ENCODE data around the gene DZIP3.
"Not testable (repeated sequence)": the region's sequence is repeated elsewhere in the genome, so short reads cannot be mapped to it uniquely, and the experiment has no call there.

DZIP3 gene

DNA sequence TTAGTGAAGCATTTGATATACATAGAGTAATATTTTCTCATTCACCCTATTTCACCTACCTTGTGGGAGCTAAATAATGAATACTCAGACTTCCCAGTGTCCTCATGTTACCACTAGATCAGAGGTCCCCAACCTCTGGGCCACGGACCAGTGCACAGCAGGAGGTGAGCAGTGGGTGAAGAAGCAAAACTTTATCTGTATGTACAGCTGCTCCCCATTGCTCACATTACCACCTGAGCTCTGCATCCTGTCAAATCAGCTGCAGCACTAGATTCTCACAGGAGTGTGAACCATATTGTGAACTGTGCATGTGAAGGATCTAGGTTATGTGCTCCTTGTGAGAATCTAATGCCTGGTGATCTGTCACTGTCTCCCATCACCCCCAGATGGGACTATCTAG lies 88.3 kb downstream of the DZIP3 start:
- DNase-seq (ENCODE audit: low read depth in 2 of 2, low spot score in 1 of 2) = no peak

DNA sequence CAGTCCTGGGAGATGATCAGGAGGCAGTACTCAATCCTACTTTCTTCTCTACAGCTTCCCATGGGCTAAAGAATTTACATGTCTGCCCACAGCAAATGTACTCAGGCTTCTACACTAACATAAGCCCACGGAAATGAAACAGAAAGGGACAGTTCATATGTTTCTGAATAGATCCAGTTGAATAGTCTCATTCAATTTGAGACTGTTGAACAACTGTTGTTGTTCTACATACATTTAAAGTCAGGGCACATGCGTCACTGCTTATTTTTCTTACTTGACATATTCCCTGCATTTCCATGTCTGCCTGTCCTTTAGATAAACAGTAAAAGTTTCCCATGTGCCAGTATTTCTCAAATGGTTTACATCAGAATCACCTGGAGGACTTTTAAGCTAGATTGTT lies 102.8 kb downstream of the DZIP3 start:
- DNase-seq (ENCODE audit: low read depth in 2 of 2, low spot score in 1 of 2) = not testable (repeated sequence)

DNA sequence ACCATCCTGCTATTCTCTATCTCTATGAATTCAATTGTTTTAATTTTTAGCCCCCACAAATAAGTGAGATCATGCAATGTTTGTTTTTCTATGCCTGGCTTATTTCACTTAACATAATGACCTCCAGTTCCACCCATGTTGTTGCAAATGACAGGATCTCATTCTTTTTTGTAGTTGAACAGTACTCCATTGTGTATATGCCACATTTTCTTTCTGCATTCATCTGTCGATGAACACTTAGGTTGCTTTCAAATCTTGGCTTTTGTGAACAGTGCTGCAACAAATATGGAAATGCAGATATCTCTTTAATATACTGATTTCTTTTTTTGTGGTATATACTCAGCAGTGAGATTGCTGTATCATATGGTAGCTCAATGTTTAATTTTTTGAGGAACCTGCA lies 108.9 kb downstream of the DZIP3 start:
- no peak for DNase-seq (ENCODE audit: low read depth in 2 of 2, low spot score in 1 of 2)

DNA sequence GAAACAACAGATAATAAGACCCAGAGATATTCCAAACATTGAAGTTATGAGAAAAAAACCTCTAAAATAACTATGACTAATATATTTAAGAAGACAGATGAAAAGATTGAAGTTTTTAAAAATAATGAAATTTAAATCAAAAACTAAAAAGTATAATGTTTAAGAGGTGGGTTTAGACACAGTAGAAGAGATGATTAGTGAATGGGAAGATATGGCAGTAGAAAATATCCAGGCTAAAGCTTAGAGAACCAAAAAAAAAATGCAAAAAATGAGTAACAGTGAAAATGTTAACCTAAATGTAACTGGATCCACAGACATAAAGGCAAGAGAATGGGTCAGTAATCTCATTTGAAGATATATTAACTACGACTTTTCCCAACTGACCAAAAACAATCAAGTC lies 115.5 kb downstream of the DZIP3 start:
- no peak for DNase-seq (ENCODE audit: low read depth in 2 of 2, low spot score in 1 of 2)

DNA sequence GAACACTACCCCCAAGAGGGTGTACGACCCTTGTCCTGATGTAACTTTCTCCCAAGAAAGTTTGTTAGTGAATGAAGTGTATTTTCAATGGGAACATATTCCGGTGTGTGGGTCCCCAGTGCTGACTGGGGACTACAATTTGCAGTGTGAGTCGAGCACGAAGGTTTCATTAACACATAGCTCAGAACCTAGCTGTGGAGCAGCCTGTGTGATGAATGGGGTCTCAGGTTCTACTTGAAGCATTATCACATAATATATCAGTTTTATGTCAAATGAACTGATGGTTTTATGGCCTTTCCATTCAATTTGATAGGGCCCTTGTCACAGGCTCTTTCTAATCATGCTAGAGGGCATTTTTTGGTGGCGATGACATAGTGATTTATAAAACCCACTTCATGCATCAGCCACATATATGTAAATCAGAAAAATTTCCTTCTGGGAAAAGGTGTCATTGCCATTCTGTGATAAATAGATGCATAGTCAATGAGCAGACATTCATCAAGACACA lies 123.5 kb downstream of the DZIP3 start:
- DNase-seq (ENCODE audit: low read depth in 2 of 2, low spot score in 1 of 2) = no peak

DNA sequence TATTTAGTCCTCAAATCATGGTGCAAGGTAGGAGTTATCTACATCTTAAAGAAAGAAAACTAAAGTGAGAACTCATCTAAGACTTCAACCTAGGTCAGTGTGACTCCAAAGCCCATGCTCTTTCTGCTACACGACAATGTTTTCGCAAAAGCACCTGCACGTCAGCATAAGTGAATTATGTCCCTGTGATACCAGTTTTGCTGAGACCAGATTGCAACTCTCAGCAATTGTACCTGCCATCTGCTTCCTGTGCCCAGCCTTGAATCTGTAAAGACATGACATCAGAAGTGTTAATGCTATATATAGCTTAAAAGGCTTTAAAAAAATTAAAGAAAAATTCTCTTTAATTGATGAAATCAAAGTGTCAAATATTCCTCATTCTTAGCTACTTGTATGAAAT lies 124.3 kb downstream of the DZIP3 start:
- DNase-seq (ENCODE audit: low read depth in 2 of 2, low spot score in 1 of 2) = no peak

DNA sequence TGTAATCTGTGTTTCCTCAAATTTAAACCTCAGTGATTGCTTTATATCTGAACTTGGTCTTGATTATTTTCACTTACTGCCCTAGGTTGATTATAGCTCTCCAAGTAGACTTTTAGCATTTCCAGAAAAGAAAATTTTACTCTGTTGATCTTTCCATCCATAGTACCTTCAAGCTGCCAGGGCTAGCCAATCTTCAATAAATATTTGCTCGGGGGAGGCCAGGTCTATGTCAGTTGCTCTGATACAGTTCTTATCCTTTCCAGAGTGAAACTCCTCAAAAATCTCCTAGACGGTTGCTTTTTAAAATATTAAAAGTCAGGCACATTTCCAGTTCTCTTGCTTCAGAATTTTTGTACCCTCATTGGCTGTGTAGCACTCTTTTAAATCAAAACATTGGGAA lies 128.9 kb downstream of the DZIP3 start:
- no peak for DNase-seq (ENCODE audit: low read depth in 2 of 2, low spot score in 1 of 2)

DNA sequence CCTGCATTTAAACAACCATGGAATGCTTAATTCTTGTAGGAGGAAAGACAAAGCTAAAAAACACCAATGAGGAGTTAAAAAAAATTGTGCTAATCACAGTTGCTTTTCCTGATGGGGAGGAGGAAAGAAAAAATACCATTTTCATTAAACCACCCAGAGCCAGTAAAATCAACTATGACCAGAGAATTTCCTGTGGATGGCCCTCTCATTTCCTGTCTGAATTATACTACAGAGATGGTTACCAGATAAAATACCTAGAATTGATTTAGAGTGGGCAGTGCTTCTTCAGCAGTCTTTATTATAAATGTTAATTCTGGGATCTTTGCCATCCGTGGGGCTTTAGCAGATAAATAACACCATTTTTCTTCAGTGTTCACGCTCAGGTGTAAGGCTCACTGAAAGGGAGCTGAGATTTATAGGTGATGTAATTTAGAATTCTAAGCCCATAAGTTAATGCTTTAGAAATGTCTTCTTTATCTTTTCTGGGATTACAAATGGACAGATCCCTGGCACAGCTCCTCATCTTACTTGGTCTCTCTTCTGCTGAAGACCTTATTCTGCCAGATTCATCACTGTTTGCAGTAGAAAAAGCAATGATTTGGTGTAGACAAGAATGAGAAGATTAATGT lies 129.8 kb downstream of the DZIP3 start:
- DNase-seq (ENCODE audit: low read depth in 2 of 2, low spot score in 1 of 2) = no peak

DNA sequence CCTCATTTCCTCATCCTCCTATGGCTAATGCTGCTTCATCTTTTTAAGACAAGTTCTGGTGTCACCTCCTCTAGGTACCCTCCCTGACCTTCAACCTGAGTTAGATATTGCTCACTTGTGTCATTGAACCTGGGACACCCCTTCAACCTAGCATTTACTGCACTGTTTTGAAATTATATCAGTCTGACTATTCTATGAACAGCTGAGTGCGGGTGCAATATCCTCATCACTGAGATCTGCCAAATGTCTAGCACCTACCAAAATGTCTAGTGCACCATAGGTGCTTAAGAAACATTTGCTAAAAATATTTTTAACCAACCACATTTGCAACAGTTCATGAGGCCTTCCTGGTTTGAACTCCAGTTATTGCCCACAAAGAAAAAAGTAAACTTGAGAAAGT lies 133.2 kb downstream of the DZIP3 start:
- no peak for DNase-seq (ENCODE audit: low read depth in 2 of 2, low spot score in 1 of 2)

DNA sequence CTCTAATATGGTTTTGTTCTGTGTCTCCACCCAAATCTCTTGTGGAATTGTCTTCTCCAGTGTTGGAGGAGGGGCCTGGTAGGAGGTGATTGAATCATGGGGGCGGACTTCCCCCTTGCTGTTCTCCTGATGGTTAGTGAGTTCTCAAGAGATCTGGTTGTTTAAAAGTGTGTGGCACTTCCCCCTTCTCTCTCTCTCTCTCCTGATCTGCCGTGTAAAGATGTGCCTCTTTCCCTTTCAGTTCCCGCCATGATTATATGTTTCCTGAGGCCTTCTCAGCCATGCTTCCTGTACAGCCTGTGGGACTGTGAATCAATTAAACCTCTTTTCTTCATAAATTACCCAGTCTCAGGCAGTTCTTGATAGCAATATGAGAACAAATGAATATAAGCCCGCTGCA lies 134.6 kb downstream of the DZIP3 start:
- DNase-seq (ENCODE audit: low read depth in 2 of 2, low spot score in 1 of 2) = no peak

DNA sequence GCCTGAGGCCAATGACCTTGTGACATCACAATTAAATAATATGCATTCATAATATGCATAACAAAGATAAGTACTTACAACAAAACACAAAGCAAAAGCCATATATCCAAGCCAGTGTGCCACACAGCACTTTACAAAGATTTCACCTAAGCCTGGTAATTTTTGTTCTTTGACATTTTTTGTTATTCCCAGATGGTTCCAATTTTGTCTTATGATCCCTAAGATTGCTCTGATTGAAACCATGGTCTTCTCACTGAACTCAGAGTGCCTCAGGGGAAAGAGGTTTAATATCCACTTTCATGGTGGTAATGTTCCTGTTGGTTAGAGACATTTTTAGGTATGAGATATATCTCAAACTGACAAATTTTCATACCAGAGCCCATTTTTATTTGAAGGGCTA lies 138.6 kb downstream of the DZIP3 start:
- no peak for DNase-seq (ENCODE audit: low read depth in 2 of 2, low spot score in 1 of 2)

DNA sequence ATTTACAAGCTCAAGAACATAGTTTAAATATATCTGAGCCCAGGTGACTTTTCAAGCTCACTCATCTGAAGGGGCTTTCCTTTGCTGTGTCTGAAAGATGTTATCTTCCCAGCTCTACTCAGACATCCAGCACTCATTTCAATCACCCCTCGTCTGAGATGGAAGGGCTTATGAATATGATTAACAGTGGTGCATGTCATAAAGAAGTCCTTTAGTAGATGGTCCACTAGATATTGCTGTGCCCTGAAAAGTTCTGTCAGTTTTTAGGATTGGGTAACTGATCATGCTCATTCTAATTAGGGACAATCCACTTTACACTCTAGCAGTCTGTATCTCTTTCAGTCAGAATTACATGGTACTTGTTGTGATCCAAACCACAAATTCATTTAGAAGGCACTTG lies 139.4 kb downstream of the DZIP3 start:
- DNase-seq (ENCODE audit: low read depth in 2 of 2, low spot score in 1 of 2) = no peak

DNA sequence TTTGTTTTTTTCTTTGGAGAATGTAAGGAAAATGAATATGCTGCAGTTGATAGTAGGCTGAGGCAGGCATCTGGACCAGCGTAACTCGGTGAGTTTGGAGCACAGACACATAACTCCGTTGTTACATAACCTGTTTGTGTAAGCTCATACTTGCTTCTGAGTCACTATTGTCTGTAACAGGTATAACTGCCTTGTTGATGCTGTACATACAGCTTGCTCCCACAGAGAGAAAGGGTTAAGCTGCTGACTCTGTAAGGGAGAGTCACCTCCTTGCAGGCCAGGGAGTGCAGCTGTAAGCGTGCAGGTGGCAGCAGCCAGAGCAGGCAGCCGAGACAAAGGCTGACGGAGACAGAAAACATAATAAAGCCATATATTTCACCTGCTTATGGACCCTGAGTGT lies 147.3 kb downstream of the DZIP3 start:
- no peak for DNase-seq (ENCODE audit: low read depth in 2 of 2, low spot score in 1 of 2)

DNA sequence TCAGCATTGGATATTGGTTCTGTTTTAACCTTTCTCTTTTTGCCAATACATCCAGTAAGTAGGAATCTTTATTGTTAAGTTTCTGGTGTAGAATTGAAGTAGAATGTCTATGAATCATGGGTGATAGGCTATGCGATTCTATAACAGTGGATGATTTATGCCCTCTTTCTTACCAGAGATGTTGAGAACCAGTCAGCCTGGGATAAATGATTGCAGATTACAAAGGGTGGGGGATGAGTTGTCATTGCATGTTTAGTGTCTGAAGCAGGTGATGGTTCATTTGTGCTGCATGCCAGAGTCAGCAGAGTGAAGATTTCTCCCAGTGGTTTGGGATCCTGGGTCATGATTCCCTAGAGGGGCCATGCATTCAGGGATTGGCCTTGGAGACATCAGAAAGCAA lies 153.4 kb downstream of the DZIP3 start:
- no peak for DNase-seq (ENCODE audit: low read depth in 2 of 2, low spot score in 1 of 2)

Data from stimulated activated CD8-positive, alpha-beta memory T cell treated with anti-CD3 and anti-CD28 coated beads, Interleukin-4, amount 100 ng/mL, for 1 hour (primary cell).